ENCODE results near the gene NLRC5.
"Not testable (repeated sequence)": the region's sequence is repeated elsewhere in the genome, so short reads cannot be mapped to it uniquely, and the experiment has no call there.

The NLRC5 gene

DNA sequence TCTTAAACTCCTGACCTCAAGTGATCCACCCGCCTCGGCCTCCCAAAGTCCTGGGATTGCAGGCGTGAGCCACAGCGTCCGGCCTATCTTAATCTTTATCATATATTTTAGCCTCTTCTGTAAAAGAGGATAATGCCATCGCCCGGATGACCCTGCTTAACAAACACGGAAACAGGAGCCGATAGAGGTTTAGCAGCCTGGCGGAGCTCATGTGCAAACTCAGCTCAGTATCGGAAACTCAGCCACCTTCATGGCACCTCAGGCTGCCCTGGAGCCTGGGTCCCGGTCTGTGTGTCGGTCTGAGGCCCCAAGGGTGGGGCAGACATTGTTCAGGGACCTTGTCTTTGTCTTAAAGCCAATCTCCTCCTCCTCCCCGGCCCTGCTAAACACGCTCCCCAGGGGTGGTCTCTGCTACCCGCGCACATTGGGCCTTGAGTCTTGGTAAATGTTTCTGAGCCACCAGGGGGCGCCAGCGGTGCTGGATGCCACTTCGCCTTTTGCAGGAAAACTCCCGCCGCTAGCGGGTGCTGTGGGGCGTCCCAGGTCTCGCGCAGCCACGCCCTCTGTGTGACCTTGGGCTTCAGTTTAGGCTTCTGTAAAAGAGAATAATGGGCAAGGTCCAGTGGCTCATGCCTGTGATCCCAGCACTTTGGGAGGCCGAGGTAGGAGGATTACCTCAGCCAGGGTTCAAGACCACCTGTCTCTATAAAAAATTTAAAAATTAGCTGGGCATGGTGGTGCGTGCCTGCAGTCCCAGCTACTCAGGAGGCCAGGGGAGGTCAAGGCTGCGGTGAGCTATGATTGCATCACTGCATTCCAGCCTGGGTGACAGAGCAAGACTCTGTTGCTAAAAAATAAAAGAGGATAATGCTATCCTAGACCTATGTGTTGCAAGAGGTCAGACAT, 24.9 kb upstream of the NLRC5 start:
- no peak for DNase-seq

DNA sequence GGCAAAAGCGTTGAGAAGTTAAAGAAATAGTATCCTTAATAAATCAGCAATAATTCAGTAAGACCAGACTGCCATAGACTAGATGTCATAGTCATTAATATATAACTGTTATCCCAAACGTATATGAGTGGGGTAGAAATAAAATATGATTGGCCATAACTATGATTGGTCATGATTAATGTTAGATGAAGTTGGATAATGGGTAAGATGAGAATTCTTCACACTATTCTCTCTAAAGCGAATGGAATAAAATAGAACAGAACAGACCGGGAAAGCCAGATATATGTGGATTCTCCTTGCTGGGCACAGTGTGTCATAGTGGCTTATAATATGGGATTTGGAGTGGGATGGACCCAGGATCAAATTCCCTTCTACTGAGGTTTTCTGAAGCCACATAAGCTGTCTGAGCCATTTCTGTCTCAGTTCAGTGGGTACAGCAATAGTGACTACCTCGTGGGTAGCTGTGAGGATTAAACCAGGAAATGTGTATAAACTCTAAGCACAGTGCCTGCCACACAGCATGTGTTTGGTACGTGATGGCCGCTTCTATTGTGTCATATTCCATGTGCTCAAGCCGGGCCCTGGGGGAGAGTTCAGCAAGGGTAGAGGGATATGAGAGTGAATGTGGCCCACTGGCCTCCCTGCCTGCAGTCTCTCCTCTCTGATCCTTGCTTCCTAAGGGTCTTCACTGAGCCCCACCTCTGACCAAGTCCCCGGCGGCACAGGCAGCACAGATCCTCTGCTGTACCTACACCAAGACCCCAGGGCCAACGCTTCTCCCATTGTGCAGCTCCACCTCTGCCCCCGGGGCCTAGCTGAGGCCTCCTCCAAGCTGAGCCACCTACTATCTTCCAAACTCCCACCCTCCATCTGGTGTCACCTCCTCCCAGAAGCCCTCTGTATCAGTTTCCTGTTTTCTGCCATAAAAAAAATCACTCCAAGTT, 23.9 kb upstream of the NLRC5 start:
- DNase-seq, result no peak

DNA sequence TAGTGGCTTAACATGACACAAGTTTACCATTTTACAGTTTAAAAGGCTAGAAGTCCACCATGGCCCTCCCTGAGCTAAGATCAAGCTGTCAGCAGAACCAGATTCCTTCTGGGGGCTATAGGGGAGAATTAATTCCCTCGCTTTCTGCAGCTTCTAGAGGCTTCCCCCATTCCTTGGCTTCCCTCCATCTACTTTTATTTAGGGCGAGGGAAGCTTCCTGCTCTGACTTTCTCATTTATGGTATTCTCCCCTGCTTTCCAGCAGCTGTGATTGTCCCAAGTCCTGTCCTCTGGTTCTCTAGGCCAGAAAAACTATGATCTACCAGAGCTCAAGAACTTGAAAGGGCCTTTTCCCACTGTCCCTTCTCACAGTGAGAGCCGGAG, 23.3 kb upstream of the NLRC5 start:
- no peak for DNase-seq

DNA sequence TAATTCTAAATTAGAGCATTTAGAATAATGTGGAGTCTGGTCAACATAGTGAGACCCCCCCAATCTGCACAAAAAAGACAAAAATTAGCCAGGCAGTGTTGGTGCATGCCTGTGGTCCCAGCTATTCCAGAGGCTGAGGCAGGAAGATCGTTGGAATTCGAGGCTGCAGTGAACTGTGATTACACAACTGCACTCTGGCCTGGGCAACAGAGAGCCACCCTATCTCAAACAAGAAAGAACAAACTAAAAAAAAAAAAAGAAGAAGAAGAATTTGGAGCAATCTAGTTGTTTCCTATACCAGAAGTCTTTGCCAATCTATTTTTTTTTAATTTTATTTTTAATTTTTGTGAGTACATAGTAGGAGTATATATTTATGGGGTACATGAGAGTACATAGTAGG, 21.6 kb upstream of the NLRC5 start:
- no peak for DNase-seq

DNA sequence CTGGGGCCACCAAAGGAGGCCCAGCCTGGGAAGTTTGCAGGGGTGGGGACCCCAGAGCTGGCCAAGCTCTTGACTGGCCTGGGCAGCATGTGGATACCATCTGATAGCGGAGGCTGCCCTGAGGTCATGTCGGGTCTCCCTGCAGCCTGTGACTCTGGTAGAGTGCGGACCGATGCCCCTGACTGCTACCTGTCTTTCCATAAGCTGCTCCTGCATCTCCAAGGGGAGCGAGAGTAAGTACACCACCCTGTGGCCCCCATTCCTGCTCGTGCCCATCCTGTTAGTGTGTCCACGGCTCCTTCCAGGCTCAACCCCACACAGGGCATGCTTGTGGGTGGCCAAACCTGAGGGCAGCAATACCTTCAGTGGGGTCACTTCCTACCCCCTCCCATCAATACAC, 19.6 kb upstream of the NLRC5 start:
- DNase-seq, result no peak

DNA sequence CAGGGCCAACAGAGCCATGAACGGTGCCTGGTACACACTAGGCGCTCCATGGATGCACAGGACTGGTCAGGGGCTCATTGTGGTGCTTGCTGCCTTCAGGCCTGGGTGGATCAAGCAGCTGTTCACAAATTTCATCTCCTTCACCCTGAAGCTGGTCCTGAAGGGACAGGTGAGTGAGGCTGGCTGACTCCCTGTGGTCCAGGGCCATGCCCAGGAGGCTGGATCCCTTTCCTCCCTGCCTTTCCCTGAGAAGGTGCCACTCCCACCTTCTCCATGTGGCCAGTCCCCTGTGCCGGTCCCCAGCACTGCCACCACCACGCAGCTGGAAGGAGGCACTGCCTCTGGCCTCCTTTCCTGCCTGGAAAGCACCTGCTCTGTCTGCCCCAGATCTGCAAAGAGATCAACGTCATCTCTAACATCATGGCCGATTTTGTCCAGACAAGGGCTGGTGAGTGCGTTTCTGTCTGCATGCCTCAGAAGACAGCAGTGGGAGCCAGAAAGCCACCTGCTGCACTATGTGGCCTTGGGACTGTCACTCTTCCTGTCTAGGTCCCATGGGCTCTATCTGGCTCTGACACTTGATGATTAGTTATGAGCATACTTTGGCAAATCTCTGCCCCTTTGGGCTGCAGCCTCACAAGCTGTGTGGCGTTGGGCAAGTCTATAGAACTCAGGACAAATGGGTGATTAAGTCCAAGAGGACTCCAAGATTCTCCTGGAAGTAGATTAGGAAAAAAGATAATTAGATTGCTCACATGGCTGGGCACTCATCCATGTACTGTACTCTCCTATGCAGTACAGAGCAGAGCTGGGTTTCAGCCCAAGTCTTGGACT, 18.2 kb upstream of the NLRC5 start:
- no peak for DNase-seq

DNA sequence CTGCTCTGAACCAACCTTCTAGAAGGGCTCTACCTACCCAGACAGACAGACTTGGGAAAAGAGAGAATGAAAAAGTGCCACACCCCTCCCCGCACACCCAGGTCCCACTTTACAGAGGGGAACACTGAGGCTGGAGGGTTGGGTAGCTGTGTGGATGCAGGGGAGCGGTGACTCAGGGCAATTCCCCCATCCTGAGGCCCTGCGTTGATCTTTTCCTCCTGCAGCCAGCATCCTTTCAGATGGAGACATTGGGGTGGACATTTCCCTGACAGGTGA, 17.7 kb upstream of the NLRC5 start:
- DNase-seq, result no peak

DNA sequence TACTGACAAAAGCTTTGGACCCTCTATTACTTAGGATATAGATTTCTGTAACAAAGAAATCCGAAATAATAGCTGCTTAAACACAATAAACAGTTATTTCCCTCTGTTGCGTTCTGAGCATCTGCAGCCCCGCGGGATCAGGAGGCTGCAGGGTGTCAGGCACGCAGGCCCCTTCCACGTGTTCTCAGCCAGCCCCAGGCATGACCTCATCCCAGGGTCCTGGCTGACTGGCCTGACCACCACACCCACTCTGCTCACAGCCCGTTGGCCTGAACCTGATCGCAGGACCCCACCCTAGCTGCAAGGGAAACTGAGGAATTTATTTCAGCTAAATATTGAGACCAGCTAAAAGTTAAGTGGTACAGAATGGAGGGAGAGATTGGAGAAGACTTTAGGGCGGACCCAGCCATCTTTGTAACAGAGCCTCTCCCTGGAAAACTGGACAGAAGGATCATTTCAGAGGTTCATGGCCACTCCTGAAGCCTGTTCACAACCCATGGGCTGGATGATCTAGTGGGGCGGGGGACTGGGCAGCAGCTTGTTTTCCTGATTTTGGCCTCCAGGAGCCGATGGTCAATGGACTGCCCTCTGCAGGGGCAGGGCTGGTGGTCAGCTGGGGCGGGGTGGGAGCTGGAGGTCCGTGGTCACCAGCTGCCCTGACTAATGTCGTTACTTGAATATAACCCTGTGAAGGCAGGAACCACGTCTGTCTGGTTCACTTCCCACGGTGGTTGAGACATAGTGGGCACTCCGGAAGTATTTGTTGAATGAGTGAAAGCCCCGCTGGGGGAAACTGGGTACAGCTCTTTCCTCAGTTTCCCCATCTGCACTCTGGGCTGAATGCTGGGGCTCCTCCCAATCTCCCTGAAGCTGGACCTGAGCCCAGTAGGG, 16.7 kb upstream of the NLRC5 start:
- DNase-seq, result no peak

DNA sequence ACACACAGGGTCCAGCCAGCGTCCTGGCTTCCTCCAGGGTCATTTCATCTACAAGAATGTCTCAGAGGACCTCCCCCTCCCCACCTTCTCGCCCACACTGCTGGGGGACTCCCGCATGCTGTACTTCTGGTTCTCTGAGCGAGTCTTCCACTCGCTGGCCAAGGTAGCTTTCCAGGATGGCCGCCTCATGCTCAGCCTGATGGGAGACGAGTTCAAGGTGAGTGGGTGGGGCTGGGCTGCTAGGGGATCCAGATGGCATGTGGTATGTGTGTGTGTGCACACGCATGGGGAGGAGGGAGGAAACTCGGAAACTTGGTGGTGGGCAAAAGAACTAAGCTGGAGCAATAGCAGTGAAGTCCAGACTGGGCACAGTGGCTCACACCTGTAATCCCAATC, 16.1 kb upstream of the NLRC5 start:
- no peak for DNase-seq

DNA sequence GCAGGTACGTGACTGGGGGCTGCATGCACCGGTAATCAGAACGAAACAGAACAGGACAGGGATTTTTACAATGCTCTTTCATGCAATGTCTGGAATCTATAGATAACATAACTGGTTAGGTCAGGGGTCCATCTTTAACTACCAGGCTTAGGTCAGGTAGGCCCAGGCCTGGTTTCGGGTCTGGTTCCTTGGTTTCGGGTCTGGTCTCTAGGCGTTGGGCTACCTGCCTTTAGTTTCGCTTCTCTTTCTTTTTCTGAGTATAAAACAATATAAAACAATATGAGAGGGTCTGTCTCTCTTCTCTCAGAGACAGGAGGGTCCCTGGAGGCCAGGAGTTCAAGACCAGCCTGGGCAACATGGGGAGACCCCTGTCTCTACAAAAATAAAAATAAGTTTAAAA, 15.5 kb upstream of the NLRC5 start:
- DNase-seq, result not testable (repeated sequence)

DNA sequence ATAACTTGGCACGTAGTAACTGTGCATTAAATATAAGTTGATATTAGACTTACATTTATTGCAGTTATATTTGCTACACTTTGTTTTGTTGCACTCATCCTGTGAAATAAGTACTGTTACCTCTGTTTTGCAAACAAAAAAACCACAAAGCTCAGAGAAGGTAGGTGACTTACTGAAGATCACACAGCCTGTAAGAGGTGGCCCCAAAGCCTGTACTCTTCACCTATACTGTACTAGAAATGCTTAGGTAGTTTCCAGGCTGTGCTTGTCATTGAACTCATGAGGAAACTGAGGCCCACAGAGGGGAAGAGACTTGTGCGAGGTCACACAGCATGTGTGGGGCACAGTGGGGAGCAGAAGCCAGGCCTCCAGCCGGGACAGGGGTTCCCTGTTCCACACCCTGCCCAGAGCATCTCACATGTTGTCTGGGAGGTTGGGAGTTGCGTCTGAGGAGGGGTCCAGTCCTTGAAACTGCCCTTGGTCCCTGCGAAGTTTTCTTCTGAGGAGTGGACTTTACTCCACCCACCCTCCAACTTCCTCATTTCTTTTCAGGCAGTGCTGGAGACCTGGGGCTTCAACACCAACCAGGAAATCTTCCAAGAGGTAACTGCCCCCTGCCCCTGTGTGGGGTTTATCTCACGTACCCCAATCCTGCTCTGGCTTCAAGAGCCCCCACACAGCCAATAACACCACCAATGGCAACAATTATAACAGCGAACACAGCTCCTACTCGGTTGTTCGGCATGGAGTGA, 14.6 kb upstream of the NLRC5 start:
- DNase-seq, result no peak

DNA sequence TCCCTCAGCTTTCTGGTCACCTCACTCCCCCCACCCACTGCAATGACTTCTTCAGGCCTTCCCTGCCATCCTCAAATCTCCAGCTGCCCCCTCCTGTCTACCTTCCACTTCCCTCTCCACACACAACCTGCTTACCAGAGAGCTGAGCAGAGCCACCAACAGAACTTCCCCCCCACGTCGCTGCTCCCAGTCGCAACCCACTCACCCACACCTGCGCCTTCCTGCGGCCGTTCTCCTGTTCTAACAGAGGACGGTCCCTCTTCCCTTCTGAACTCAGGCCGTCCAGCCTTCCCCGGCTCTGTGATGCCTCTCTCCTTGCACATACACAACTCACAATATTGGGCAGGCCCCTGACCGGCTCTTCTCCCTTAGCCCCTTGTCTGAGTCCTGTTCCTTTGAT, 13.6 kb upstream of the NLRC5 start:
- no peak for DNase-seq

DNA sequence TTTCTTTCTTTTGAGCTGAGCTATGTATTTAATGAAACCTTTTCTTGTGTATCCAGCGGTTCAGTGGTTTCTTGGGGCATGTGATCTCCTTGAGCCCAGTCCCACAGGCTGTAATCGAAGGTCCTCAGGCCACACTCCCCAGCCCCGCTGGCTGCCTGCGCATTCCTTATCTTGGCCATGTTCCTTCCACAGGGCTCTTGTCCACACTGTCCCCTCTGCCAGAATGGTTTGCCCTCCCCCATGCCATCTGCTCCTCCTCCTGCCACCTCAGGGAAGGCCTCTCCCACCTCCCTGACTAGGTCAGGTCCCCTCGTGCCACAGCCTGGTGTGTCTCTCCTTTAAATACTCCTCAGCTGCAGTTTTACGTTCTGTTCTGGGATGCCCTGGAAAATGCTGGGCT, 12.1 kb upstream of the NLRC5 start:
- no peak for DNase-seq

DNA sequence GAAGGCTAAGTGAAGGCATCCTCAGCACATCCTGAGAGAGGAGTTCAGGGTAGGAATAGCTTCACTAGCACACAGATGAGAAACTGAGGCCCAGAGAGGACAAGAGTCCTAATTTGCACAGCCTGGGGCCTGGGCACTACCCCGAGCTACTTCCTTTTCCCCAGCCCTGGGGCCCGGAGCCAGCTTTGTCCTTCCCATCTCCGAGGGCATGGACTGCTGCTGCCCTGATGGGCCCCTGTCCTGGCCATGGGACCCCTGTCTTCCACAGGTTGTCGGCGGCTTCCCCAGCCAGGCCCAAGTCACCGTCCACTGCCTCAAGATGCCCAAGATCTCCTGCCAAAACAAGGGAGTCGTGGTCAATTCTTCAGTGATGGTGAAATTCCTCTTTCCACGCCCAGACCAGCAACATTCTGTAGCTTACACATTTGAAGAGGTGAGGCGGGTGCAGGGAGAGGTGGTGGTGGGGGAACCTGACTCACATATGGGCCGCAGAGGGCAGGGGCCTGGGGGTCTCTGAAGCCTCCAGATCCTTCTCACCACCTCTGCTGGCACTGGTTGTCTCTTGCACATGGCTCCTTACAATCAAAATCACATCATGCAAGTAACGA, 11.4 kb upstream of the NLRC5 start:
- DNase-seq, result no peak

DNA sequence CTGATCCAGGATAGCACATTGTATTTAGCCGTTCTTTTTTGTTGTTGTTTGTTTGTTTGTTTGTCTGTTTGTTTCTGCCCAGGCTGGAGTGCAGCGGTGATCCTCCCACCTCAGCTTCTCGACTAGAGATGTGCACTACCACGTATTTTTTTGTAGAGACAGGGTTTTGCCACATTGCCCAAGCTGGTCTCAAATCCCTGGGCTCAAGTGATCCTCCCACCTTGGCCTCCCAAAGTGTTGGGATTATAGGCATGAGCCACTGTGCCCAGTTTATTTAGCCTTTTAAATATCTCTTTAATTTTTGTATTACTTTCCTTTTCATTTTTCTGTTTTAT, 9.2 kb upstream of the NLRC5 start:
- DNase-seq, result no peak

DNA sequence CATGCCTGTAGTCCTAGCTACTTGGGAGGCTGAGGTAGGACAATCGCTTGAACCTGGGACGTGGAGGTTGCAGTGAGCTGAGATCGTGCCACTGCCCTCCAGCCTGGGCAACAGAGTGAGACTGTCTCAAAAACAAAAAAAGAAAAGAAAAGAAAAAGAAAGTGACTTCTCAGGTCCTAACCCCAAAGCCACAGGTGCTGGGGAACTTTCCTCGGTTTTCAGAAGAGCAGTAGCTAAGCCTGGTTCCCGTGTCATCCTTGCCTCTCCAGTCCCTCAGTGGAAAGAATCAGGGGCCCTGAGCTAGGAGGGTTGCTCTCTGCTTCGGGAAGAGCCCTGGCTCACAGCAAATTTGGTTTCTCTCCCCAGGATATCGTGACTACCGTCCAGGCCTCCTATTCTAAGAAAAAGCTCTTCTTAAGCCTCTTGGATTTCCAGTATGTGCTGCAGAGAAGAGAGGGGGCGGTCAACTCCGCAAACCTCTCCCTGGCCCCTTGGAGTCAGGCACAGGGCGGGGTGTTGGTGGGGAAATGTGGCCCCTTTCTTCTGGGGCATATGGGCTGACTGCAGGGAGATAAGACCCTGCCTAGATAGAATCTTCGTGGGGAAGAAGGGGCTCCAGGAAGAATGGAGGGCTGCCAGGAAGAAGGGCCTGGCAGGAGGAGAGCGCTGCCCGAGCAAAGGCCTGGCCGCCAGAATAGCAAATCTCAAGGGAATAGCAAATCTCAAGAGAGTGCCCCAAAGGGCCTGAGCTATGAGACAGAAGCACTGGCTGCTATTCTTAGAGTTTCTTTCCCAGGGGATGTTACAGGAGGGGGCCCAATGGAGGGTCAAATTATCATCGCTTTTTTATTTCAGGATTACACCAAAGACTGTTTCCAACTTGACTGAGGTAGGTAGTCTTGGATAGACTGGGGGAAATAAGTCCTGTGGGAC, 8.3 kb upstream of the NLRC5 start:
- DNase-seq, result no peak

DNA sequence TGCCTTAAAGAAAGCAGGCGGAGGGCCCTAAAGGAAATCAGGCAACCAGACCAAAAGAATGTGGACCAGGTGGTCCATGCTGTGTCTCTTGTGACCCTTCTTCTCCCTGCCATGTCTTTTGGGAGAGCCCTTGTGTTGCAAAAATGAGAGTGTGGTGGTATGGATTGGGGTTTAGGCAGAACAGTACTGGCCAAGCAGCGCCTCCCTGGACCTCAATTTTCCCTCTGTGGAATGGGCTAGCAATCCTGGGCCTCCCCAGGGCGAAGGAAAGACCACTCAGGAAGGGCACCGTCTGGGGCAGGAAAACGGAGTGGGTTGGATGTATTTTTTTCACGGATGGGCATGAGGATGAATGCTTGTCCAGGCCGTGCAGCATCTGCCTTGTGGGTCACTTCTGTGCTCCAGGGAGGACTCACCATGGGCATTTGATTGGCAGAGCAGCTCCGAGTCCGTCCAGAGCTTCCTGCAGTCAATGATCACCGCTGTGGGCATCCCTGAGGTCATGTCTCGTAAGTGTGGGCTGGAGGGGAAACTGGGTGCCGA, 7.6 kb upstream of the NLRC5 start:
- DNase-seq, result no peak

DNA sequence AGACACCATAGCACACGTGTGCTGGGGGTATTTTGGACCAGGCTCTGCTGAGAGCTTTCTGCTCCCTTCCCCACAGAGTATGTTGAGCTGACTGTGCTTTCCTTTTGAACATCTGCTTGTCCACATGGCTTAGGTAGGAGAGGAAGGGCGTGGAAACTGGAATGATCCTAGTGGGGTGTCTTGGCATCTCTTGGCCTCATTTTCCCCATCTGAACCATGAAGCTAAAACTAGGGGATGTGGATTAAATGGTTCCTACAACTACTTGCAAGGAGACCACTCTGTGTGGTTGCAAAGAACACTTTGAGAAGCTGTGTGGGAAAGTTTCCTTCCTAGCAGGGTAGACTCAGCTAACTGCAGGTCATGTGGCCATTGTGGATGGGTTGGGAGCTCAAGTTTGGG, 6.7 kb upstream of the NLRC5 start:
- DNase-seq, result no peak

DNA sequence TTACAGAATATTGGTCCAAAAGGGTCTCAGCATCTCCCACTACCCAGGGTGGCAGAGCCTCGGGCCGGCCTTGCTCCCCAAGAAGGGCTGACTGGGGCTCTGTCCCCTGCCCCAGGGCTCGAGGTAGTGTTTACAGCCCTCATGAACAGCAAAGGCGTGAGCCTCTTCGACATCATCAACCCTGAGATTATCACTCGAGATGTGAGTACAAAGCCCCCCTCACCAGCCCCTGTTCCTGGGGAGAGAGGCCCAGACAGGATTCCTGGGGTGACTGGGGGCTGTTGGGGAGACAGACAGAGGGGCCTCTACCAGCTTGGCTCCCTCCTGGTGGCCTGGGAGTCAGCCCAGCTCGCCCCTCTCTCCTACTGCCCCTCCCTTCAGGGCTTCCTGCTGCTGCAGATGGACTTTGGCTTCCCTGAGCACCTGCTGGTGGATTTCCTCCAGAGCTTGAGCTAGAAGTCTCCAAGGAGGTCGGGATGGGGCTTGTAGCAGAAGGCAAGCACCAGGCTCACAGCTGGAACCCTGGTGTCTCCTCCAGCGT, 6.1 kb upstream of the NLRC5 start:
- no peak for DNase-seq

DNA sequence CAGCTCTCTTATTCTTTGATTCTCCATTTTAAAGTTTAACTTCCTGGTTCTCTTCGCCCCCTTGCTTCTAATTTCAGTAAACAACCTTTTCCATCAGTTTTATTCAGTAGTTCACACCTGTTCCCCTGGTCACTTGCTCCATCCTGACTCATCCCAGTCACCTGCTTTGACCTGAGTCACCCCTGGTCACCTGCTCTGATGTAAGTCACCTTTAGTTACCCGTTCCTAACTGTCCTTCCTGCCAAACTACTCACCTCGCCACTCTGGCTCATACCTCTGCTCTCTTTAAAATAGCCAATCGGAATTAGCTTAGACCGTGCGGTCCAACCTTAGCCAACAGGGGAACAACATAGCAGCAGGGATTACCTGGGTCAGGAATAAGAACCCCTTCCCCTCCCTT, 4.7 kb upstream of the NLRC5 start:
- no peak for DNase-seq

Data from NCI-H1417 treated with DMSO at 0.1 percent for 48 hours (cell line).